HEK293T (cell line): ENCODE measurements around the gene MGST1.

Experiments used
- BHLHE40 ChIP-seq: fragments of 450-650 bp; IDR thresholded peaks from 2 replicates; pipeline ENCODE4 v1.6.1; 2016; ENCODE audit warnings: mild to moderate bottlenecking, moderate library complexity, borderline replicate concordance
- CTBP1 ChIP-seq: fragments of 450-650 bp; IDR thresholded peaks from 2 replicates; pipeline ENCODE4 v1.6.1; 2016; ENCODE audit warnings: borderline replicate concordance
- ELF4 ChIP-seq: fragments of 450-650 bp; IDR thresholded peaks from 2 replicates; pipeline ENCODE4 v1.6.1; 2017; ENCODE audit warnings: antibody characterized with exemption
- FOXA1 ChIP-seq: fragments of 450-650 bp; IDR thresholded peaks from 2 replicates; pipeline ENCODE4 v1.6.1; 2016; ENCODE audit warnings: mild to moderate bottlenecking
- FOXK2 ChIP-seq: fragments of 450-650 bp; IDR thresholded peaks from 2 replicates; pipeline ENCODE4 v1.6.1; 2016; ENCODE audit warnings: mild to moderate bottlenecking
- FOXM1 ChIP-seq: fragments of 450-650 bp; IDR thresholded peaks from 2 replicates; pipeline ENCODE4 v1.6.1; 2017; ENCODE audit warnings: mild to moderate bottlenecking, borderline replicate concordance
- HDGF ChIP-seq: fragments of 450-650 bp; IDR thresholded peaks from 2 replicates; pipeline ENCODE4 v1.6.1; 2017; ENCODE audit warnings: antibody characterized with exemption, borderline replicate concordance
- L3MBTL2 ChIP-seq: fragments of 450-650 bp; conservative IDR thresholded peaks from 2 replicates; pipeline ENCODE4 v1.6.1; 2016; ENCODE audit warnings: mild to moderate bottlenecking
- LEF1 ChIP-seq: fragments of 450-650 bp; IDR thresholded peaks from 2 replicates; pipeline ENCODE4 v1.6.1; 2017; ENCODE audit warnings: mild to moderate bottlenecking, borderline replicate concordance
- NFRKB ChIP-seq: fragments of 450-650 bp; IDR thresholded peaks from 2 replicates; pipeline ENCODE4 v1.6.1; 2016; ENCODE audit warnings: mild to moderate bottlenecking, moderate library complexity
- SP1 ChIP-seq: fragments of 450-650 bp; IDR thresholded peaks from 2 replicates; pipeline ENCODE4 v1.6.1; 2017
- SUZ12 ChIP-seq: fragments of 450-650 bp; IDR thresholded peaks from 2 replicates; pipeline ENCODE4 v1.6.1; 2016; ENCODE audit warnings: mild to moderate bottlenecking
- TARDBP ChIP-seq: fragments of 450-650 bp; IDR thresholded peaks from 2 replicates; pipeline ENCODE4 v1.6.1; 2016

GRCh38 chr12:16389594-16389993, 42.1 kb downstream of the MGST1 start:
- TF ChIP-seq FOXM1: no peak
- no peak for TF ChIP-seq CTBP1
- no peak for TF ChIP-seq SP1
- no peak for TF ChIP-seq TARDBP
- no peak for TF ChIP-seq NFRKB
- TF ChIP-seq HDGF: no peak
- no peak for TF ChIP-seq ELF4
- TF ChIP-seq SUZ12: no peak
- TF ChIP-seq FOXA1: no peak
- no peak for TF ChIP-seq BHLHE40
- no peak for TF ChIP-seq L3MBTL2
- no peak for TF ChIP-seq FOXK2
- TF ChIP-seq LEF1: no peak
